Upper lobe of left lung (tissue), 6 donors: ENCODE measurements around the gene CDK6. TPM values are rescaled to one million over a fixed set of nuclear protein-coding genes. Genes with fewer than 3 reads are reported as not detected.

ENCODE experiments used
- ATAC-seq, 2 donors: fragments of 200-7000 bp; cut with Tn5 transposase; one replicate each; pipeline ENCODE4 v1.9.1; 2022; ENCODE audit warnings: mild to moderate bottlenecking in 2 of 2, moderate library complexity in 2 of 2; ENCODE audit not compliant: low FRiP score in 2 of 2
- DNase-seq, 2 donors: peaks; one replicate each; pipeline ENCODE4 v3.0.0-alpha.2; 2019 to 2020
- H3K27ac ChIP-seq, 4 donors: fragments of 200-600 bp; sonication (generic); one replicate each; pipeline ENCODE4 v1.5.1; 2016 to 2019
- H3K27me3 ChIP-seq, 4 donors: fragments of 200-600 bp; sonication (generic); one replicate each; pipeline ENCODE4 v1.5.1; 2017 to 2019
- H3K36me3 ChIP-seq, 4 donors: fragments of 200-600 bp; sonication (generic); one replicate each; pipeline ENCODE4 v1.5.1; 2016 to 2019
- H3K4me1 ChIP-seq, 4 donors: fragments of 200-600 bp; sonication (generic); one replicate each; pipeline ENCODE4 v1.5.1; 2018 to 2019
- H3K4me3 ChIP-seq, 4 donors: fragments of 200-600 bp; sonication (generic); one replicate each; pipeline ENCODE4 v1.5.1; 2017 to 2019; ENCODE audit warnings: mild to moderate bottlenecking in 2 of 4, moderate library complexity in 1 of 4
- H3K9me3 ChIP-seq, 4 donors: fragments of 200-600 bp; sonication (generic); one replicate each; pipeline ENCODE4 v1.5.1; 2018 to 2019
- EP300 ChIP-seq, 4 donors: sonication (generic); formaldehyde crosslinking; IDR thresholded peaks; one replicate each; pipeline ENCODE4 v1.5.1; 2017; ENCODE audit warnings: antibody characterized with exemption in 4 of 4, control low read depth in 2 of 4
- POLR2A ChIP-seq, 4 donors: fragments of 450-650 bp; IDR thresholded peaks; one replicate each; pipeline ENCODE4 v1.5.1; 2016 to 2017; ENCODE audit warnings: antibody characterized with exemption in 4 of 4, mild to moderate bottlenecking in 2 of 4
- POLR2AphosphoS5 ChIP-seq, 2 donors: sonication (generic); formaldehyde crosslinking; IDR thresholded peaks; one replicate each; pipeline ENCODE4 v1.5.1; 2017; ENCODE audit warnings: antibody characterized with exemption in 2 of 2
- WGBS, 2 donors: methylation state at CpG; one replicate each; pipeline ENCODE4 v1.1.5; 2017 to 2018; 5-methylcytosine and 5-hydroxymethylcytosine counted together
- total RNA-seq, 6 donors: library from RNA; depleted of rRNA in 4 of 6; stranded (reverse); fragments of >200 nt in 4 of 6; gene quantifications; one replicate each; pipeline versions ENCODE4 v1.1.0 to v1.2.1, GENCODE V29; 2016 to 2021
- TF ChIP-seq, protein P1 (sequence below), 6 experiments: fragments of 450-650 bp in 4 of 6; fragments of 200-600 bp in 2 of 6; sonication (generic) in 2 of 6; IDR thresholded peaks; one replicate each; pipeline ENCODE4 v1.5.1; 2016 to 2019; ENCODE audit warnings: antibody characterized with exemption in 6 of 6
- donor health status: DM: no; HTN: no; CAD: no; lungs with moderate emphysema.
- donor health status: DM: no; HTN: yes; CAD: no; lungs with severe emphysema.

Gene CDK6
- total RNA-seq, 6 donors from 2014 or later = 15.7 to 26.9 (median 19.9) TPM

GRCh38 chr7:92584953-92585352, 251.4 kb downstream of the CDK6 start:
- no peak for ATAC-seq

DNA sequence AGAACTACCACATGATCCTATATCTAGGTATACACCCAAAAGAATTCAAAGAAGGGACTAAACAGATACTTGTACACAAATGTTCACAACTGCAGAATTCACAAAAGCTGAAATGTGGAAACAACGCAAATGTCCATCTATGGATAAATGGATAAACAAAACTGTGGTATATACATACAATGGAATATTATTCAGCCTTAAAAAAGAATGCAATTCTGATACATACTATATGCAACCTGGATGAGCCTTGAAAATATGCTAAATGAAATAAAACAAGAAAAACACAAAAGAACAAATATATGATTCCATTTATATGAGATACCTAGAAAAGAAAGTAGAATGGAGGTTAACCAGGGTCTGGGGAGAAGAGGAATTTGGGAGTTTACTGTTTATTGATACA, 253.4 kb downstream of the CDK6 start:
- DNase-seq (no peak), ATAC-seq (no peak)
- H3K36me3 ChIP-seq = peaks cover 9 to 28% (median 22%) of the 10 kb centered on the region in 4 donors
- 91 to 100% methylated on average over 1 of the region's 1 CpG for WGBS, 2 donors
- no peaks in the 10 kb centered on the region for H3K27me3 ChIP-seq
- TF ChIP-seq POLR2A (IDR thresholded peaks at IDR 0.05) (no peak), POLR2AphosphoS5 (IDR thresholded peaks at IDR 0.05) (no peak), EP300 (IDR thresholded peaks at IDR 0.05) (no peak)
- TF ChIP-seq, protein P1, sequence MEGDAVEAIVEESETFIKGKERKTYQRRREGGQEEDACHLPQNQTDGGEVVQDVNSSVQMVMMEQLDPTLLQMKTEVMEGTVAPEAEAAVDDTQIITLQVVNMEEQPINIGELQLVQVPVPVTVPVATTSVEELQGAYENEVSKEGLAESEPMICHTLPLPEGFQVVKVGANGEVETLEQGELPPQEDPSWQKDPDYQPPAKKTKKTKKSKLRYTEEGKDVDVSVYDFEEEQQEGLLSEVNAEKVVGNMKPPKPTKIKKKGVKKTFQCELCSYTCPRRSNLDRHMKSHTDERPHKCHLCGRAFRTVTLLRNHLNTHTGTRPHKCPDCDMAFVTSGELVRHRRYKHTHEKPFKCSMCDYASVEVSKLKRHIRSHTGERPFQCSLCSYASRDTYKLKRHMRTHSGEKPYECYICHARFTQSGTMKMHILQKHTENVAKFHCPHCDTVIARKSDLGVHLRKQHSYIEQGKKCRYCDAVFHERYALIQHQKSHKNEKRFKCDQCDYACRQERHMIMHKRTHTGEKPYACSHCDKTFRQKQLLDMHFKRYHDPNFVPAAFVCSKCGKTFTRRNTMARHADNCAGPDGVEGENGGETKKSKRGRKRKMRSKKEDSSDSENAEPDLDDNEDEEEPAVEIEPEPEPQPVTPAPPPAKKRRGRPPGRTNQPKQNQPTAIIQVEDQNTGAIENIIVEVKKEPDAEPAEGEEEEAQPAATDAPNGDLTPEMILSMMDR (IDR thresholded peaks at IDR 0.05) = no peak
- no peak overlapping the region for H3K27ac ChIP-seq
- H3K4me3 ChIP-seq = no peak overlapping the region
- peaks cover 17 to 31% (median 23%) of the 10 kb centered on the region in 4 donors for H3K4me1 ChIP-seq
- H3K9me3 ChIP-seq = no peaks in the 10 kb centered on the region

More at GRCh38 chr7:92584953-92585352, 251.4 kb downstream of the CDK6 start:
- no peaks in the 10 kb centered on the region for H3K9me3 ChIP-seq
- peak overlapping the region in 1 of 4 donors; percentile 7 for H3K27ac ChIP-seq
- TF ChIP-seq EP300 (IDR thresholded peaks at IDR 0.05) = no peak
- TF ChIP-seq POLR2AphosphoS5 (IDR thresholded peaks at IDR 0.05) = no peak
- H3K27me3 ChIP-seq = no peaks in the 10 kb centered on the region
- peaks cover 30 to 46% (median 35%) of the 10 kb centered on the region in 4 donors for H3K4me1 ChIP-seq
- DNase-seq = no peak
- H3K36me3 ChIP-seq = peaks cover 0 to 8% (median 7%) of the 10 kb centered on the region in 4 donors
- H3K4me3 ChIP-seq = no peak overlapping the region

GRCh38 chr7:92576296-92576695, 260.1 kb downstream of the CDK6 start:
- no peak for DNase-seq
- Histone ChIP-seq H3K27ac (no peak overlapping the region), H3K9me3 (no peaks in the 10 kb centered on the region), H3K4me1 (no peaks in the 10 kb centered on the region), H3K27me3 (no peaks in the 10 kb centered on the region), H3K4me3 (no peak overlapping the region), H3K36me3 (peaks cover 28 to 90% (median 55%) of the 10 kb centered on the region in 4 donors)
- no peak for ATAC-seq
- TF ChIP-seq POLR2A (IDR thresholded peaks at IDR 0.05) (no peak), EP300 (IDR thresholded peaks at IDR 0.05) (no peak), POLR2AphosphoS5 (IDR thresholded peaks at IDR 0.05) (no peak)
- TF ChIP-seq, protein P1 (IDR thresholded peaks at IDR 0.05) = no peak
- WGBS, 2 donors = 72 to 94% methylated on average over 3 of the region's 3 CpGs

DNA sequence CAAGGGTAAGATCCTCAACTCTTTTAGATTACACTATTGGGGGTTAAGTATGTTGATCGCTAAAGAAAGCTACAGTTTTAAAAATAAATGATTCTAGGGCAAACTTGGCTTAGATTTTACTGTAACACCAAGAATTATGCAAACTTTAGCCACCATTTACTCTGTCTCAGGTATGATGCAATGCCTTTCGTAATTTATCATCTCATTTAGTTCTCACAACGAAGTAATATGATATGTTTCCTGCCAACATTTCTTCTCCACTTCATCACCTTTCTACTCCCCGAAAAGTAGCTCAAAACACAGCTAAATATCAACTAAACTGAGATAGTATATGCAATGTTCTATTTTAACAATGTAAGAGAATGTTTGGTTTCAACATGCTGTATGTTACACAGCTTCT, 267.2 kb downstream of the CDK6 start:
- 70 to 74% methylated on average over 4 of the region's 4 CpGs for WGBS, 2 donors
- no peak for DNase-seq
- Histone ChIP-seq H3K36me3 (peaks cover 13 to 92% (median 39%) of the 10 kb centered on the region in 4 donors), H3K27ac (no peak overlapping the region), H3K27me3 (no peaks in the 10 kb centered on the region), H3K4me3 (no peak overlapping the region), H3K9me3 (no peaks in the 10 kb centered on the region), H3K4me1 (no peaks in the 10 kb centered on the region)
- TF ChIP-seq POLR2AphosphoS5 (IDR thresholded peaks at IDR 0.05) = no peak
- TF ChIP-seq EP300 (IDR thresholded peaks at IDR 0.05) = no peak
- TF ChIP-seq, protein P1 (IDR thresholded peaks at IDR 0.05) = no peak
- no peak for TF ChIP-seq POLR2A (IDR thresholded peaks at IDR 0.05)
- ATAC-seq = no peak

- H3K4me1 ChIP-seq = no peaks in the 10 kb centered on the region
- no peaks in the 10 kb centered on the region for H3K9me3 ChIP-seq
- H3K4me3 ChIP-seq = no peak overlapping the region
- no peak overlapping the region for H3K27ac ChIP-seq
- TF ChIP-seq EP300 (IDR thresholded peaks at IDR 0.05) = no peak
- no peak for TF ChIP-seq POLR2A (IDR thresholded peaks at IDR 0.05)
- TF ChIP-seq, protein P1 (IDR thresholded peaks at IDR 0.05) = no peak
- TF ChIP-seq POLR2AphosphoS5 (IDR thresholded peaks at IDR 0.05) = no peak
- no peak for DNase-seq
- no peaks in the 10 kb centered on the region for H3K27me3 ChIP-seq
- H3K36me3 ChIP-seq = peaks cover 13 to 86% (median 38%) of the 10 kb centered on the region in 4 donors
- WGBS, 2 donors = 92 to 93% methylated on average over 6 of the region's 6 CpGs
- ATAC-seq = no peak
These were observed 268.9 kb downstream of the CDK6 start for GRCh38 chr7:92567460-92567859.
